PC-9 (cell line): ENCODE data around the gene IRX1.

Source experiments
- EZH2 ChIP-seq: fragments of 200-600 bp; sonication (generic); IDR thresholded peaks from 2 replicates; pipeline ENCODE4 v1.8.0; 2017; ENCODE audit warnings: antibody characterized with exemption, low read depth
- TF ChIP-seq, protein P1 (sequence below): fragments of 200-600 bp; sonication (generic); conservative IDR thresholded peaks from 2 replicates; pipeline ENCODE4 v1.6.1; 2017; ENCODE audit warnings: mixed run types, antibody characterized with exemption, mild to moderate bottlenecking, moderate library complexity

GRCh38 chr5:3601061-3601710 is 5.6 kb downstream of the IRX1 start:
- TF ChIP-seq, protein P1, sequence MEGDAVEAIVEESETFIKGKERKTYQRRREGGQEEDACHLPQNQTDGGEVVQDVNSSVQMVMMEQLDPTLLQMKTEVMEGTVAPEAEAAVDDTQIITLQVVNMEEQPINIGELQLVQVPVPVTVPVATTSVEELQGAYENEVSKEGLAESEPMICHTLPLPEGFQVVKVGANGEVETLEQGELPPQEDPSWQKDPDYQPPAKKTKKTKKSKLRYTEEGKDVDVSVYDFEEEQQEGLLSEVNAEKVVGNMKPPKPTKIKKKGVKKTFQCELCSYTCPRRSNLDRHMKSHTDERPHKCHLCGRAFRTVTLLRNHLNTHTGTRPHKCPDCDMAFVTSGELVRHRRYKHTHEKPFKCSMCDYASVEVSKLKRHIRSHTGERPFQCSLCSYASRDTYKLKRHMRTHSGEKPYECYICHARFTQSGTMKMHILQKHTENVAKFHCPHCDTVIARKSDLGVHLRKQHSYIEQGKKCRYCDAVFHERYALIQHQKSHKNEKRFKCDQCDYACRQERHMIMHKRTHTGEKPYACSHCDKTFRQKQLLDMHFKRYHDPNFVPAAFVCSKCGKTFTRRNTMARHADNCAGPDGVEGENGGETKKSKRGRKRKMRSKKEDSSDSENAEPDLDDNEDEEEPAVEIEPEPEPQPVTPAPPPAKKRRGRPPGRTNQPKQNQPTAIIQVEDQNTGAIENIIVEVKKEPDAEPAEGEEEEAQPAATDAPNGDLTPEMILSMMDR, result no peak
- no peak for TF ChIP-seq EZH2
